Smooth muscle cell of the umbilical artery (primary cell): ENCODE measurements around the gene LY9. TPM values are rescaled to one million over a fixed set of nuclear protein-coding genes. Genes with fewer than 3 reads are reported as not detected.

ENCODE experiments used
- total RNA-seq: library from RNA; depleted of rRNA; stranded (reverse); fragments of >200 nt; gene quantifications from 2 replicates; pipeline ENCODE4 v1.2.3, GENCODE V29; 2014

Gene LY9
- not detected in 2 replicates for total RNA-seq

GRCh38 chr1:160795951-160796383, at the start of gene LY9:
LY9 (plus strand) TSS chr1:160796174; CDS start chr1:160796188, 14 bp downstream.

GRCh38 chr1:160862203-160863060, 66.5 kb downstream of the LY9 start, which contains the start of gene CD244:
CD244 (minus strand) TSS chr1:160862887; CDS start chr1:160862677, 210 bp downstream.

Other genes with a start within 250 kb of the LY9 start
- not detected in 2 replicates for gene CD84, start 216.7 kb upstream of the LY9 start, total RNA-seq
- gene SLAMF1, start 149.1 kb upstream of the LY9 start, total RNA-seq, result not detected in 2 replicates
- gene CD48, start 84.4 kb upstream of the LY9 start, total RNA-seq, result not detected in 2 replicates
- gene SLAMF7, start 56.9 kb upstream of the LY9 start, total RNA-seq, result not detected in 2 replicates
- gene CD244, start 66.7 kb downstream of the LY9 start, total RNA-seq, result not detected in 2 replicates
- gene ITLN1, start 89.0 kb downstream of the LY9 start, total RNA-seq, result not detected in 2 replicates
- gene ITLN2, start 158.6 kb downstream of the LY9 start, total RNA-seq, result not detected in 2 replicates
- gene F11R, start 225.0 kb downstream of the LY9 start, total RNA-seq, result 21.2 and 23.2 TPM in 2 replicates
- 10.7 and 17.8 TPM in 2 replicates for gene TSTD1, start 242.8 kb downstream of the LY9 start, total RNA-seq
- gene USF1, start 249.8 kb downstream of the LY9 start, total RNA-seq, result 49.4 and 76.0 TPM in 2 replicates